ENCODE measurements around the gene ABHD17C.

The ABHD17C gene

DNA sequence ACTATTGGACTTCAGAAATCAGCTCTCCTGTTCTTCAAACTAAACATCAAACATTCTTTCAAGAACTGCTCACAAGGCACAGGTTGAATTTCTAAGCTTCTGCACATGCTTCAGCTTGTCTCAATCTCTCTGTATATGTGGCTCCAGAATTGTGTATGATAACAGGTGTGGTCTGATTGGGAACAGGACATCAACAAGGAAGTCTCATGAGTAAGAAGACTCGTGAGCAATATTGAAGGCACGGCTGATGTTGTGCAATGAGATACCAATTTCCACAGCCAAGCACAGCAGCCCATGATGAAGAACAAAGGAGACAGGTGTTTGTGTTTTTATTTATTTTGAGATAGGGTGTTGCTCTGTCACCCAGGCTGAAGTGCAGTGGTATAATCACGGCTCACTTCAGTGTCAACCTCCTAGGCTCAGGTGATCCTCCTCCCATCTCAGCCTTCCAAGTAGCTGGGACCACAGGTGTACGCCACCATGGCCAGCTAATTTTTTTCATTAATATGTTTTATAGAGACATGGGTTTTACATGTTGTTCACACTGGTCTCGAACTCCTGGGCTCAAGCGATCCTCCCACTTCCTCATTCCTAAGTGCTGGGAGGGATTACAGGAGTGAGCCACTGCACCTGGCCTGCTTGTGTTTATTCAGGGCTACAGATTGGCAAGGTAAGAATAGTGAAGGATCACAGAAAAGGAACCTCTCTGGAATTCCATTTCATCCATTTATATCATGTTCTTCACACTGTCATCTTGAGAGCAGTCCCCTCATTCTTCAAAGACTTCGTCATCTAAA is 32.2 kb upstream of the ABHD17C start:
- no peak overlapping the region for H3K4me3 ChIP-seq
- DNase-seq (ENCODE audit: low spot score) = no peak
- no peak overlapping the region for H3K27ac ChIP-seq
- TF ChIP-seq, protein P1, sequence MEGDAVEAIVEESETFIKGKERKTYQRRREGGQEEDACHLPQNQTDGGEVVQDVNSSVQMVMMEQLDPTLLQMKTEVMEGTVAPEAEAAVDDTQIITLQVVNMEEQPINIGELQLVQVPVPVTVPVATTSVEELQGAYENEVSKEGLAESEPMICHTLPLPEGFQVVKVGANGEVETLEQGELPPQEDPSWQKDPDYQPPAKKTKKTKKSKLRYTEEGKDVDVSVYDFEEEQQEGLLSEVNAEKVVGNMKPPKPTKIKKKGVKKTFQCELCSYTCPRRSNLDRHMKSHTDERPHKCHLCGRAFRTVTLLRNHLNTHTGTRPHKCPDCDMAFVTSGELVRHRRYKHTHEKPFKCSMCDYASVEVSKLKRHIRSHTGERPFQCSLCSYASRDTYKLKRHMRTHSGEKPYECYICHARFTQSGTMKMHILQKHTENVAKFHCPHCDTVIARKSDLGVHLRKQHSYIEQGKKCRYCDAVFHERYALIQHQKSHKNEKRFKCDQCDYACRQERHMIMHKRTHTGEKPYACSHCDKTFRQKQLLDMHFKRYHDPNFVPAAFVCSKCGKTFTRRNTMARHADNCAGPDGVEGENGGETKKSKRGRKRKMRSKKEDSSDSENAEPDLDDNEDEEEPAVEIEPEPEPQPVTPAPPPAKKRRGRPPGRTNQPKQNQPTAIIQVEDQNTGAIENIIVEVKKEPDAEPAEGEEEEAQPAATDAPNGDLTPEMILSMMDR (IDR thresholded peaks at IDR 0.05) = no peak

DNA sequence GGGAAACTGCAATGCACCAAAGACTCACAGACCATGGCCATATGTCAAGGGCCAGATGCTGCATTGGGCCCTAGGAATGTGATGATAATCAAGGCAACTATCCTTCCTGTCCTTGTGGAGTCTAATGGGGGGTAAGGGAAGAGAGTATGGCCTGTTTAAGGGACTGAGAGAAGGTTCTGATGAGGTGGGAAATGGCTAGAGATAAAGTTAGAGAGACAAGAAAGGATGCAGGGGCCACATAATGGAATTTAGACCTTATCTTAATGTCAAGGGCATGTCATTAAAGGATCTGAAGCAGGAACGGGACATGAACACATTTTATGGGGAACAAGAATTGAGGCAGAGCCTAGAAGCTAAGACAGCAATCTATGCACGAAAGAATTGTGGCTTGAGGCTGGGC is 30.0 kb upstream of the ABHD17C start:
- Histone ChIP-seq H3K4me3 (no peak overlapping the region), H3K27ac (no peak overlapping the region)
- TF ChIP-seq, protein P1 (IDR thresholded peaks at IDR 0.05) = no peak
- DNase-seq (ENCODE audit: low spot score) = no peak

DNA sequence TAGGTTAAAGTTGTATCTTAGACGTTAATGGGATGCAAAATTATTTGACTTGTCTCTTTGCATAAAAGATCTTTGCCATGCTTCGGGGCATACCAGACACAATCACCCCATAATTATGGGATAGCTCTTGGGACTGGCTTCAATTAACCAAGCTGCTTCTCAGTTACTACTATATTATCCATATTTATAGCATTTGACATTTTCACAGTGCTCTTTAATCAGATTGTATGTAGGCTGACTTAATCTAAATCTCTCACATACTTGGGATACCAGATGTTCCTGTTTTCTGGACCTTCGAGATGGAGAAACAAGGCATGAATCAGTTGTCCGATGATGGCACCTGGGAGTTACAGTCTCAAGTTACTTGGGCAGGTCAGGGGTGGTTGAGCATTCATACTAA is 27.2 kb upstream of the ABHD17C start:
- H3K27ac ChIP-seq = no peak overlapping the region
- DNase-seq (ENCODE audit: low spot score) = no peak
- no peak overlapping the region for H3K4me3 ChIP-seq
- TF ChIP-seq, protein P1 (IDR thresholded peaks at IDR 0.05) = no peak

DNA sequence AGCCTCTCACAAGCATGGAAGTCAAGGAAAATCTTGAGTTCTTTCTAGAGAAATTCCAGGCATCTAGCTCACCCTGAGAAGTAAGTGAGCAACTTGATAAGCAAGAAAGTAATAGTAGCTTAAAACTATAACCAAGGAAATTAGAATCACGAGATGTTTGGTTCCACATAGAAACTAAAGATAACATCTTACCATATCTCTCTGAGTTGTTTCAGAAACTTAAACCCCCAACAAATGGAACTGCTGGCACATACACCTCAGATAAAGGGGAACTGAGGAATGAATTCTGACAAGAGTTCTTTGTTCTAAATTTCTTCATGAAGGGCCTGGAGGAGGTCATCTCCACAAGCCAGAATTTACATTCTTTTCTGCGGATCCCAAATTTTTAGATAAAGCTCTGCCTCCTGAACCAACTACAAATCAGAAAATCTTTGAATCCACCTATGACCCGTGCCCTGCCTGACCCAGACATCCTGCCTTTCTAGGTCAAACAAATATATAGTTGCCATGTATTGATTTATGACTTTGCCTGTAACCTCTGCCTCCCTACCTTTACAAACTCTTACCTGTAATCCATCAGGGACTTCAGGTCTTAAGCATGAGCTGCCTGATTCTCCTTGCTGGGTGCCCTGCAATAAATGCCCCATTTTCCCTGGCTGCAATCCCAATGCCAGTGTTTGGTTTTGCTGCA is 26.4 kb upstream of the ABHD17C start:
- TF ChIP-seq, protein P1 (IDR thresholded peaks at IDR 0.05) = no peak
- no peak overlapping the region for H3K27ac ChIP-seq
- no peak overlapping the region for H3K4me3 ChIP-seq
- DNase-seq (ENCODE audit: low spot score) = no peak

DNA sequence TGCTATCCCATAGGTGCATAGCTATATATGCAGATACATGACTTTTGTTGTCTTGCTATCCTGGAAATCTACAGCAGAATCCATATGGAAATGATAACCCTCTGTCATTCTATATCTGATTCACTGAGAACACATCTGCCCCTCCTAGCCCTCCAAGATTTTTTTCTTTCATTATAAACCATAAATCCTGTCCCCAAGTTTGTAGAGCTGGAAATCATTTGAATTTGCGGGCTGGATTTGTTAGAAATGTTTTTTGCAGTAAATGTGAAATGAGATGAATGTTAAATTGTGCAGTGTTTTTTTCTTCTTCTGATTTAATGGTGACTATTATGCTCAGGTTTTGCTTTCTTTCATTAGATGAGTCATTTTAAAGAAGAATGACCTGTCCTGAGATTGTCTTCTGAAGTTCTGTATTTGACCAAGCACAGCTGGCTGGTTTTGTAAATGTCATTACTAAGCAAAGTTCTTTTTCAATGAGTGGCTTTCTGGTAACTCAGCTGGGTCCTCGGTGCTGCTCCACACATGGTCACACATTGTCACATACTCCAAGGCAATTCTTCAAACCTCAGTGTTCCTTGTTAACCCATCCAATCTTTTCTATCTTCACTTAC is 25.3 kb upstream of the ABHD17C start:
- Histone ChIP-seq H3K27ac (no peak overlapping the region), H3K4me3 (no peak overlapping the region)
- DNase-seq (ENCODE audit: low spot score) = no peak
- TF ChIP-seq, protein P1 (IDR thresholded peaks at IDR 0.05) = no peak

DNA sequence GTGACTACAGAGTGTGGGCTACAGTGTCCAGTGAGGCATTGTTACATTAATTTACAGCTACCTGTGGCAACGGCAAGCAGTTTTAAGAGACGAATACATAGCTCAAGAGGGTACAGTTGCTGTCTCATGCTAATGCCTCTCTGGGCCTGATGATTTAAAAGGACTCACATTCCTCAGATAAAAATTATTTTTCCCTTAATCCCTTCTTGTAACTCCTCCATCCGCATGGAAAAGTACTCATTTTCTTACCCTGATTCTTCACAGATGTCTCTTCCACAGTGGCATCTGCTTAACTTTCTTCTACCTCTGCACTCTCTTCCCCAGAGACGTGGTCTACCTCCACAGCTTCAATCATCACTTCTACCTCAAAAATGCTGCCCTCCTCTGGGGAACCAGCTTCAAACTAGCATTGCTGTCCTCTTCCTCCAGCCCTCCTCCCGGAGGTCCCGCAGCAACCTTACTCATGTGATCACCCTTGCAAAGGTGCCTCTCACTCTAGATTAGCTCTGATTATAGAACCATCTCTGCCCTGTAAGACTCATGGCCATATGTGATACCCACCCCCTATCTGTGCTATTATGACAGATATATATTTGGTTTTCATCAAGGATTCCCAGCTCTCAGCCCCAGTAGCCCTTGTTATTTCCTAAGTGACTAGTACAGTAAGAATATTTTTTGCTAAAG is 21.4 kb upstream of the ABHD17C start:
- no peak for DNase-seq (ENCODE audit: low spot score)
- TF ChIP-seq, protein P1 (IDR thresholded peaks at IDR 0.05) = no peak
- Histone ChIP-seq H3K27ac (no peak overlapping the region), H3K4me3 (no peak overlapping the region)
